HCT116 (cell line): ENCODE results near the gene GEMIN5. TPM values are rescaled to one million over a fixed set of nuclear protein-coding genes. Genes with fewer than 3 reads are reported as not detected.

Experiments used
- ATAC-seq: fragments of 200-7000 bp; cut with Tn5 transposase; 2 replicates; pipeline ENCODE4 v1.9.1; 2020; ENCODE audit warnings: mild to moderate bottlenecking, moderate library complexity
- BruUV-seq: library from RNA; stranded (reverse); fragments of 400-500 nt; replicated peaks from 2 replicates; lab custom pipeline; 2021; lab: Mats Ljungman, UMichigan
- CTCF ChIA-PET: fragments of 300-600 bp; sonication (Branson Sonifier 250); formaldehyde crosslinking; loops from one replicate; lab custom pipeline; 2021; ENCODE audit warnings: antibody characterized with exemption; lab: Charles Lee
- POLR2A ChIA-PET: fragments of 300-600, 350-600 bp; sonication (Branson Sonifier 250); formaldehyde crosslinking; loops from one replicate; lab custom pipeline; 2021; ENCODE audit warnings: antibody characterized with exemption; lab: Charles Lee
- RAD21 ChIA-PET, 2 experiments: fragments of 300-600 bp; sonication (Branson Sonifier 250); formaldehyde crosslinking; loops; one replicate each; lab custom pipeline; 2023; ENCODE audit warnings: low total read pairs in 2 of 2; ENCODE audit not compliant: uncharacterized antibody in 2 of 2, unreplicated experiment in 2 of 2, low non-redundant PET in 1 of 2; lab: Charles Lee
- DNase-seq: peaks from one replicate; pipeline ENCODE4 v3.0.0-alpha.2; 2010; ENCODE audit warnings: low read depth, low spot score
- H2AFZ ChIP-seq: fragments of 200-600 bp; shearing (Covaris generic), sonication (generic); 2 replicates; pipeline ENCODE4 v1.6.1; 2017; ENCODE audit warnings: low read depth, mixed run types, mixed read lengths, antibody characterized with exemption, low read length; ENCODE audit not compliant: poor library complexity, severe bottlenecking
- H3K27ac ChIP-seq: 2 replicates; pipeline ENCODE4 v1.5.1; 2012; ENCODE audit warnings: low read depth, low read length
- H3K27me3 ChIP-seq: fragments of 200-600 bp; sonication (generic); 2 replicates; pipeline ENCODE4 v1.6.1; 2016; ENCODE audit warnings: mixed run types, low read length, mixed read lengths; ENCODE audit not compliant: insufficient read depth
- H3K36me3 ChIP-seq, 2 experiments: fragments of 200-500 bp in 1 of 2; fragments of 200-600 bp in 1 of 2; sonication (Bioruptor generic) in 1 of 2; sonication (generic) in 1 of 2; 2 replicates each; pipeline versions ENCODE4 v1.5.1 to v1.6.1; 2014 to 2016; ENCODE audit warnings: low read length in 2 of 2, inconsistent platforms in 1 of 2, mixed read lengths in 1 of 2, mixed run types in 1 of 2; ENCODE audit not compliant: insufficient read depth in 2 of 2, control insufficient read depth in 1 of 2
- H3K4me1 ChIP-seq, 2 experiments: fragments of 200-600 bp in 1 of 2; sonication (generic) in 1 of 2; 2 replicates each; pipeline versions ENCODE4 v1.5.1 to v1.6.1; 2012 to 2017; ENCODE audit warnings: low read length in 2 of 2, inconsistent platforms in 1 of 2, mild to moderate bottlenecking in 1 of 2, mixed read lengths in 1 of 2, mixed run types in 1 of 2, moderate library complexity in 1 of 2; ENCODE audit not compliant: insufficient read depth in 2 of 2, control insufficient read depth in 1 of 2
- H3K4me2 ChIP-seq: fragments of 200-600 bp; sonication (generic); 2 replicates; pipeline ENCODE4 v1.6.1; 2017; ENCODE audit warnings: mixed run types, low read length, mixed read lengths
- H3K4me3 ChIP-seq, 2 experiments: fragments of 200-600 bp in 1 of 2; sonication (generic) in 1 of 2; replicated peaks in 1 of 2; 2 replicates each; pipeline ENCODE4 v1.5.1; 2011 to 2016; ENCODE audit warnings: low read length in 2 of 2, control low read depth in 1 of 2, low read depth in 1 of 2, mild to moderate bottlenecking in 1 of 2, mixed read lengths in 1 of 2, mixed run types in 1 of 2
- H3K79me2 ChIP-seq: fragments of 200-600 bp; sonication (generic); 2 replicates; pipeline ENCODE4 v1.6.1; 2017; ENCODE audit warnings: mild to moderate bottlenecking, mixed run types, low read length, moderate library complexity, mixed read lengths; ENCODE audit not compliant: insufficient read depth
- H3K9ac ChIP-seq: fragments of 200-600 bp; sonication (generic); 2 replicates; pipeline ENCODE4 v1.6.1; 2016; ENCODE audit warnings: low read length, mixed read lengths
- H3K9me2 ChIP-seq: fragments of 200-600 bp; sonication (generic), shearing (Covaris generic); 2 replicates; pipeline ENCODE4 v1.6.1; 2017; ENCODE audit warnings: mixed run types, mild to moderate bottlenecking, moderate library complexity; ENCODE audit not compliant: insufficient read depth
- H3K9me3 ChIP-seq, 2 experiments: fragments of 200-500 bp in 1 of 2; fragments of 200-600 bp in 1 of 2; sonication (Bioruptor generic) in 1 of 2; sonication (generic) in 1 of 2; 2 replicates each; pipeline ENCODE4 v1.6.1; 2014 to 2017; ENCODE audit warnings: low read length in 2 of 2, mixed read lengths in 2 of 2, inconsistent platforms in 1 of 2, low read depth in 1 of 2, mild to moderate bottlenecking in 1 of 2, mixed run types in 1 of 2, moderate library complexity in 1 of 2; ENCODE audit not compliant: control insufficient read depth in 1 of 2, insufficient read depth in 1 of 2
- H4K20me1 ChIP-seq: fragments of 200-600 bp; sonication (generic), shearing (Covaris generic); 2 replicates; pipeline ENCODE4 v1.6.1; 2017; ENCODE audit warnings: mixed run types, mild to moderate bottlenecking, moderate library complexity; ENCODE audit not compliant: insufficient read depth
- CBX3 ChIP-seq: IDR thresholded peaks from 2 replicates; pipeline ENCODE4 v1.6.1; 2012; ENCODE audit warnings: low read depth
- EGR1 ChIP-seq: IDR thresholded peaks from 2 replicates; pipeline ENCODE4 v1.6.1; 2012; ENCODE audit warnings: low read depth
- ELF1 ChIP-seq: IDR thresholded peaks from 2 replicates; pipeline ENCODE4 v1.6.1; 2012; ENCODE audit warnings: low read depth, borderline replicate concordance
- EZH2phosphoT487 ChIP-seq: fragments of 200-600 bp; IDR thresholded peaks from 2 replicates; pipeline ENCODE4 v1.6.1; 2018; ENCODE audit warnings: antibody characterized with exemption, borderline replicate concordance
- JUND ChIP-seq: IDR thresholded peaks from 2 replicates; pipeline ENCODE4 v1.6.1; 2012
- POLR2AphosphoS5 ChIP-seq: IDR thresholded peaks from 2 replicates; pipeline ENCODE4 v1.6.1; 2011; ENCODE audit warnings: mild to moderate bottlenecking, low read depth, low read length, moderate library complexity
- SIN3A ChIP-seq: IDR thresholded peaks from 2 replicates; pipeline ENCODE4 v1.6.1; 2012; ENCODE audit warnings: low read depth
- SP1 ChIP-seq: IDR thresholded peaks from 2 replicates; pipeline ENCODE4 v1.6.1; 2012; ENCODE audit warnings: low read depth
- SRF ChIP-seq: IDR thresholded peaks from 2 replicates; pipeline ENCODE4 v1.6.1; 2012; ENCODE audit warnings: low read depth
- TCF7L2 ChIP-seq: IDR thresholded peaks from 2 replicates; pipeline ENCODE4 v1.7.0; 2011; ENCODE audit warnings: borderline replicate concordance, inconsistent platforms; ENCODE audit not compliant: insufficient read depth, insufficient read length; ENCODE audit errors: extremely low read depth
- YY1 ChIP-seq: IDR thresholded peaks from 2 replicates; pipeline ENCODE4 v1.6.1; 2011; ENCODE audit warnings: low read length, low read depth, moderate library complexity, mild to moderate bottlenecking; ENCODE audit not compliant: insufficient replicate concordance; ENCODE audit errors: extremely low read depth
- ZFX ChIP-seq: fragments of 450-650 bp; IDR thresholded peaks from 2 replicates; pipeline ENCODE4 v1.6.1; 2017
- intact Hi-C: fragments of 100-400 bp; cut with micrococcal nuclease; formaldehyde crosslinking; loops from 2 replicates; pipeline ENCODE4 v1.10.0; 2022
- total RNA-seq: library from RNA; stranded (reverse); gene quantifications from one replicate; pipeline ENCODE4 v1.2.1, GENCODE V29; 2021; ENCODE audit not compliant: unreplicated experiment
- TF ChIP-seq, protein P1 (sequence below): IDR thresholded peaks from 2 replicates; pipeline ENCODE4 v1.6.1; 2012; ENCODE audit warnings: low read depth
- TF ChIP-seq, protein P2 (sequence below), 3 experiments: fragments of 200-600 bp in 1 of 3; sonication (generic) in 1 of 3; IDR thresholded peaks in 2 of 3; conservative IDR thresholded peaks in 1 of 3; 2 replicates each; pipeline ENCODE4 v1.5.1; 2012 to 2017; ENCODE audit warnings: low read depth in 2 of 3, low read length in 2 of 3, antibody characterized with exemption in 1 of 3, borderline replicate concordance in 1 of 3, control low read depth in 1 of 3, mild to moderate bottlenecking in 1 of 3, mixed read lengths in 1 of 3, mixed run types in 1 of 3, moderate library complexity in 1 of 3; ENCODE audit not compliant: insufficient read depth in 1 of 3
- TF ChIP-seq, protein P3 (sequence below): IDR thresholded peaks from 2 replicates; pipeline ENCODE4 v1.6.1; 2012

GEMIN5 gene
- total RNA-seq, 1 experiment from 2014 or later, result 35.9 TPM

DNA sequence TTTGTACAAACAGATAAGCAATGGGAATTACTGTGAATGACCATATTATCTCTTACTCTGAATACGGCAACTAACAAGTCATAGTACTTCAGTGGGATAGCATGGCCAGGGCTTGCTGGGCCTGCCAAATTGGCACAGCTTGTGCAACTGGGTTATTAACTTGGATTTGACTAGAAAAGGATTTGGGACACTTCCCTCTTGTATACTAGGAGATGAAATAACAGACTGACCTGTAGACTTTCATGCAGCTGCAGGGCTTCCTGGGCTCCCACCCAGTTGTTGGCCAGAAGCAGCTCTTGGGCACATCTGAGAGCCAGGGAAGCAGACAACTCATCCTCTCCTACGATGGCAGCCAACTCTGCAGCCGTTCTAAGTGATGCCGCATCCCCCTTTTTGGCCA lies 39.8 kb downstream of the GEMIN5 start:
- peaks cover 60 to 78% of the 10 kb centered on the region in 2 experiments for H3K36me3 ChIP-seq
- intact Hi-C loops, result no loop called here

More for the DNA sequence above, 39.8 kb downstream of the GEMIN5 start:
- POLR2A ChIA-PET, result no interaction called here
- Histone ChIP-seq H2AFZ (no peak overlapping the region), H3K79me2 (no peaks in the 10 kb centered on the region), H3K27me3 (no peaks in the 10 kb centered on the region), H3K4me1 (no peaks in the 10 kb centered on the region), H4K20me1 (no peaks in the 10 kb centered on the region), H3K4me3 (no peak overlapping the region), H3K9me2 (no peaks in the 10 kb centered on the region), H3K9me3 (no peaks in the 10 kb centered on the region), H3K4me2 (no peak overlapping the region), H3K9ac (no peak overlapping the region), H3K27ac (no peak overlapping the region)
- no TSS peak for BruUV-seq
- ATAC-seq, result no peak
- RAD21 ChIA-PET, result no interaction called here
- CTCF ChIA-PET, result no interaction called here
- no peak for DNase-seq
- TF ChIP-seq EZH2phosphoT487 (no peak), ZFX (no peak), JUND (no peak), SRF (no peak), EGR1 (no peak), CBX3 (no peak), SIN3A (no peak), SP1 (no peak), ELF1 (no peak), TCF7L2 (no peak), POLR2AphosphoS5 (no peak), YY1 (no peak)
- TF ChIP-seq, protein P1, sequence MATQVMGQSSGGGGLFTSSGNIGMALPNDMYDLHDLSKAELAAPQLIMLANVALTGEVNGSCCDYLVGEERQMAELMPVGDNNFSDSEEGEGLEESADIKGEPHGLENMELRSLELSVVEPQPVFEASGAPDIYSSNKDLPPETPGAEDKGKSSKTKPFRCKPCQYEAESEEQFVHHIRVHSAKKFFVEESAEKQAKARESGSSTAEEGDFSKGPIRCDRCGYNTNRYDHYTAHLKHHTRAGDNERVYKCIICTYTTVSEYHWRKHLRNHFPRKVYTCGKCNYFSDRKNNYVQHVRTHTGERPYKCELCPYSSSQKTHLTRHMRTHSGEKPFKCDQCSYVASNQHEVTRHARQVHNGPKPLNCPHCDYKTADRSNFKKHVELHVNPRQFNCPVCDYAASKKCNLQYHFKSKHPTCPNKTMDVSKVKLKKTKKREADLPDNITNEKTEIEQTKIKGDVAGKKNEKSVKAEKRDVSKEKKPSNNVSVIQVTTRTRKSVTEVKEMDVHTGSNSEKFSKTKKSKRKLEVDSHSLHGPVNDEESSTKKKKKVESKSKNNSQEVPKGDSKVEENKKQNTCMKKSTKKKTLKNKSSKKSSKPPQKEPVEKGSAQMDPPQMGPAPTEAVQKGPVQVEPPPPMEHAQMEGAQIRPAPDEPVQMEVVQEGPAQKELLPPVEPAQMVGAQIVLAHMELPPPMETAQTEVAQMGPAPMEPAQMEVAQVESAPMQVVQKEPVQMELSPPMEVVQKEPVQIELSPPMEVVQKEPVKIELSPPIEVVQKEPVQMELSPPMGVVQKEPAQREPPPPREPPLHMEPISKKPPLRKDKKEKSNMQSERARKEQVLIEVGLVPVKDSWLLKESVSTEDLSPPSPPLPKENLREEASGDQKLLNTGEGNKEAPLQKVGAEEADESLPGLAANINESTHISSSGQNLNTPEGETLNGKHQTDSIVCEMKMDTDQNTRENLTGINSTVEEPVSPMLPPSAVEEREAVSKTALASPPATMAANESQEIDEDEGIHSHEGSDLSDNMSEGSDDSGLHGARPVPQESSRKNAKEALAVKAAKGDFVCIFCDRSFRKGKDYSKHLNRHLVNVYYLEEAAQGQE, result no peak
- TF ChIP-seq, protein P2, sequence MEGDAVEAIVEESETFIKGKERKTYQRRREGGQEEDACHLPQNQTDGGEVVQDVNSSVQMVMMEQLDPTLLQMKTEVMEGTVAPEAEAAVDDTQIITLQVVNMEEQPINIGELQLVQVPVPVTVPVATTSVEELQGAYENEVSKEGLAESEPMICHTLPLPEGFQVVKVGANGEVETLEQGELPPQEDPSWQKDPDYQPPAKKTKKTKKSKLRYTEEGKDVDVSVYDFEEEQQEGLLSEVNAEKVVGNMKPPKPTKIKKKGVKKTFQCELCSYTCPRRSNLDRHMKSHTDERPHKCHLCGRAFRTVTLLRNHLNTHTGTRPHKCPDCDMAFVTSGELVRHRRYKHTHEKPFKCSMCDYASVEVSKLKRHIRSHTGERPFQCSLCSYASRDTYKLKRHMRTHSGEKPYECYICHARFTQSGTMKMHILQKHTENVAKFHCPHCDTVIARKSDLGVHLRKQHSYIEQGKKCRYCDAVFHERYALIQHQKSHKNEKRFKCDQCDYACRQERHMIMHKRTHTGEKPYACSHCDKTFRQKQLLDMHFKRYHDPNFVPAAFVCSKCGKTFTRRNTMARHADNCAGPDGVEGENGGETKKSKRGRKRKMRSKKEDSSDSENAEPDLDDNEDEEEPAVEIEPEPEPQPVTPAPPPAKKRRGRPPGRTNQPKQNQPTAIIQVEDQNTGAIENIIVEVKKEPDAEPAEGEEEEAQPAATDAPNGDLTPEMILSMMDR (IDR thresholded peaks at IDR 0.05 in 2 of 3, conservative IDR thresholded peaks at IDR 0.05 in 1 of 3; ENCODE audit: borderline replicate concordance in 1 of 3, insufficient read depth in 1 of 3, low read depth in 2 of 3, low read length in 2 of 3), result no peak
- TF ChIP-seq, protein P3, sequence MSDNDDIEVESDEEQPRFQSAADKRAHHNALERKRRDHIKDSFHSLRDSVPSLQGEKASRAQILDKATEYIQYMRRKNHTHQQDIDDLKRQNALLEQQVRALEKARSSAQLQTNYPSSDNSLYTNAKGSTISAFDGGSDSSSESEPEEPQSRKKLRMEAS, result no peak
